ENCODE results near the gene LMTK3. TPM values are rescaled to one million over a fixed set of nuclear protein-coding genes. Genes with fewer than 3 reads are reported as not detected.

Gene LMTK3
- polyA plus RNA-seq, 1 of the 3 experiments (the other 2 are of a cell fraction), result 3.2 TPM

- H3K9me3 ChIP-seq, result no peaks in the 10 kb centered on the region
- no peak for DNase-seq
- H3K4me3 ChIP-seq (ENCODE audit: low read depth in 2 of 2, low read length in 1 of 2), result no peak overlapping the region
- peaks cover 19% of the 10 kb centered on the region for H3F3A ChIP-seq (replicated peaks; ENCODE audit: insufficient read depth)
- H3K4me2 ChIP-seq, result peak overlapping the region; percentile 70; the same call in 1 of the 2 replicates
- H3K9me2 ChIP-seq, result no peaks in the 10 kb centered on the region
- no peak overlapping the region for H3K9ac ChIP-seq
- no peak overlapping the region for H3K27ac ChIP-seq (ENCODE audit: low read depth in 2 of 2, low read length in 1 of 2)
- ChIA-PET POLR2A (interaction anchor here (0.6 to 1.4 kb wide), 2 partner anchors 89 to 91 kb away, joined by 3 to 5 read pairs; no protein-coding TSS in a partner anchor), CTCF (interaction anchor here (15.9 kb wide), 1 partner anchor 91 kb away, joined by 230 read pairs; no protein-coding TSS in a partner anchor)
- no peak overlapping the region for H2AFZ ChIP-seq (ENCODE audit: low read depth)
- no peak for TF ChIP-seq SIN3A (IDR thresholded peaks at IDR 0.05; ENCODE audit: borderline replicate concordance, low read depth, low read length)
- H3K4me1 ChIP-seq (ENCODE audit: control insufficient read depth in 1 of 2, insufficient read depth in 2 of 2, low read depth in 1 of 2, low read length in 1 of 2), result peaks cover 3 to 15% of the 10 kb centered on the region in 2 experiments; a peak in 1 of 4 replicates
- H4K20me1 ChIP-seq (ENCODE audit: insufficient read depth), result no peaks in the 10 kb centered on the region
- no peaks in the 10 kb centered on the region for H3K27me3 ChIP-seq (ENCODE audit: insufficient read depth)
- H3K79me2 ChIP-seq (ENCODE audit: insufficient read depth), result peaks cover 11% of the 10 kb centered on the region; the same call in 1 of the 2 replicates
- peaks cover under 1 to 11% of the 10 kb centered on the region in 2 experiments for H3K36me3 ChIP-seq (replicated peaks in 1 of 2; ENCODE audit: control insufficient read depth in 1 of 2, insufficient read depth in 2 of 2, low read length in 1 of 2)
- 84% methylated on average over 6 of the region's 6 CpGs for WGBS (ENCODE audit: low lambda C conversion rate)
Measured at GRCh38 chr19:48495396-48495795, 16.2 kb downstream of the LMTK3 start.

DNA sequence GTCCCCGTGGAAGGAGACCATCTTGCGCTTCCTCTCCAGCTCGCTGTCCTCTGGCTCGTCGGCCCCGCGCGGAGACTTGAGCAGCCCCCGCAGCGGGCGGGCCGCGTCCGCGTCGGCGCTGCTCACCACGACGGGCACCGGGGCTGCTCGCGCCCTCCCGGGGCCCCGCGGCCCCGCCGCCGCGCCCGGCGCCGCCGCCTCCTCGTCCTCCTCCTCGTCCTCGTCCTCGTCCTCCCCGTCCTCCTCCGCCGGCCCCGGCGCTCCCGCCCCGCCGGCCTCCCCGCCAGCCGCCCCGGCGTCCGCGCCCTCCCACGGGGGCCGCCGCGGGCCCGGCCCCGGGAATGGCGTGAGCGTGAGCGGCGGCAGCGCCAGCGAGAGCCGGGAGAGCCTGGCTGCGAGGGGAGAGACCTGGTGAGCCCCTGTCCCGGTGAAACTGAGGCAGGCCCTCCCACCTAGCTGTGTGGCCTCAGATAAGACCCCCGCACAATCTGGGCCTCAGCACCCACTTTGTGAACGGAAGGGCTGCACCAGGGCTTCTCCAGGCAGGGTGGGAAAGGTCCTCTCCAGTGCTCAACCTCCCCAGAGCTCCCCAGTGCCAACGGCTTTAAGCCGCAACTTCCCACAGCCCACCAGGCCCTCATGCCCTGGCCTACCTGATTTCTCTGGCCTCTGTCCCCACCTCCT is 17.8 kb downstream of the LMTK3 start:
- Histone ChIP-seq H3K36me3 (replicated peaks in 1 of 2; ENCODE audit: control insufficient read depth in 1 of 2, insufficient read depth in 2 of 2, low read length in 1 of 2) (peaks cover 0 to 11% of the 10 kb centered on the region in 2 experiments), H2AFZ (ENCODE audit: low read depth) (no peak overlapping the region), H3F3A (replicated peaks; ENCODE audit: insufficient read depth) (peaks cover 20% of the 10 kb centered on the region), H3K9me2 (no peaks in the 10 kb centered on the region), H4K20me1 (ENCODE audit: insufficient read depth) (no peaks in the 10 kb centered on the region), H3K4me3 (ENCODE audit: low read depth in 2 of 2, low read length in 1 of 2) (peak overlapping the region; percentile 58 to 62), H3K27ac (ENCODE audit: low read depth in 2 of 2, low read length in 1 of 2) (peak overlapping the region; percentile 40 to 66; a peak in 2 of 4 replicates), H3K27me3 (ENCODE audit: insufficient read depth) (no peaks in the 10 kb centered on the region), H3K4me1 (ENCODE audit: control insufficient read depth in 1 of 2, insufficient read depth in 2 of 2, low read depth in 1 of 2, low read length in 1 of 2) (peaks cover 5 to 14% of the 10 kb centered on the region in 2 experiments; a peak in 2 of 4 replicates), H3K79me2 (ENCODE audit: insufficient read depth) (peaks cover 11% of the 10 kb centered on the region; the same call in 1 of the 2 replicates), H3K4me2 (peak overlapping the region; percentile 71), H3K9ac (peak overlapping the region; percentile 74), H3K9me3 (no peaks in the 10 kb centered on the region)
- WGBS (ENCODE audit: low lambda C conversion rate), result 0% methylated on average over 2 of the region's 70 CpGs
- ChIA-PET CTCF (interaction anchor here (1.0 to 15.9 kb wide), 4 partner anchors 15 to 173 kb away, joined by 3 to 230 read pairs (median 3); no protein-coding TSS in a partner anchor), POLR2A (interaction anchor here (0.6 to 1.3 kb wide), 4 partner anchors 8 to 125 kb away, joined by 3 to 5 read pairs (median 3); partner anchors contain the start of genes RPL18 and SPHK2)
- no peak for DNase-seq
- peak; percentile 34; the same call in 1 of the 2 replicates for TF ChIP-seq MAX (IDR thresholded peaks at IDR 0.05; ENCODE audit: low read depth)
- TF ChIP-seq ZBTB33 (IDR thresholded peaks at IDR 0.05; ENCODE audit: borderline replicate concordance, low read depth), result no peak

Measured in SK-N-SH (cell line).